Fibroblast of lung (primary cell): ENCODE data around the gene ONECUT1. TPM values are rescaled to one million over a fixed set of nuclear protein-coding genes. Genes with fewer than 3 reads are reported as not detected.

ENCODE experiments used
- DNase-seq, 2 donors: peaks; one replicate each; pipeline versions ENCODE4 v3.0.0 to v3.0.0-alpha.2; 2010; ENCODE audit warnings: low read depth in 2 of 2
- H2AFZ ChIP-seq: 2 replicates; pipeline ENCODE4 v1.5.1; 2012; ENCODE audit warnings: low read length, control low read depth, inconsistent platforms
- H3K27ac ChIP-seq: 2 replicates; pipeline ENCODE4 v1.5.1; 2011; ENCODE audit warnings: low read length, control low read depth; ENCODE audit not compliant: insufficient read depth
- H3K27me3 ChIP-seq: 2 replicates; pipeline ENCODE4 v1.5.1; 2011; ENCODE audit warnings: mild to moderate bottlenecking, low read length; ENCODE audit not compliant: control insufficient read depth, insufficient read depth
- H3K36me3 ChIP-seq: 2 replicates; pipeline ENCODE4 v1.5.1; 2011; ENCODE audit warnings: low read length; ENCODE audit not compliant: control insufficient read depth, insufficient read depth
- H3K4me1 ChIP-seq: 2 replicates; pipeline ENCODE4 v1.5.1; 2011; ENCODE audit warnings: low read length; ENCODE audit not compliant: control insufficient read depth, insufficient read depth; ENCODE audit errors: extremely low read depth
- H3K4me2 ChIP-seq: 2 replicates; pipeline ENCODE4 v1.5.1; 2011; ENCODE audit warnings: low read length, control low read depth; ENCODE audit not compliant: insufficient read depth; ENCODE audit errors: extremely low read depth
- H3K4me3 ChIP-seq, 4 experiments: fragments of 200-600 bp in 1 of 4; sonication (generic) in 1 of 4; replicated peaks in 1 of 4; 2 replicates each; pipeline ENCODE4 v1.5.1; 2011 to 2016; ENCODE audit warnings: low read length in 4 of 4, low read depth in 3 of 4, mild to moderate bottlenecking in 3 of 4, control low read depth in 2 of 4, inconsistent platforms in 1 of 4, mixed read lengths in 1 of 4; ENCODE audit not compliant: insufficient read depth in 1 of 4; ENCODE audit errors: control extremely low read depth in 1 of 4
- H3K79me2 ChIP-seq: 2 replicates; pipeline ENCODE4 v1.5.1; 2012; ENCODE audit warnings: mild to moderate bottlenecking, low read length, inconsistent platforms; ENCODE audit not compliant: control insufficient read depth, insufficient read depth
- H3K9ac ChIP-seq: 2 replicates; pipeline ENCODE4 v1.5.1; 2011; ENCODE audit warnings: mild to moderate bottlenecking, low read length, control low read depth; ENCODE audit not compliant: insufficient read depth
- H3K9me3 ChIP-seq: 2 replicates; pipeline ENCODE4 v1.5.1; 2012; ENCODE audit warnings: low read depth, low read length; ENCODE audit not compliant: control insufficient read depth, insufficient read depth
- H4K20me1 ChIP-seq: 2 replicates; pipeline ENCODE4 v1.5.1; 2011; ENCODE audit warnings: low read length; ENCODE audit not compliant: control insufficient read depth, insufficient read depth; ENCODE audit errors: extremely low read depth
- EZH2 ChIP-seq: IDR thresholded peaks from 2 replicates; pipeline ENCODE4 v1.5.1; 2012; ENCODE audit warnings: low read length, control low read depth, mild to moderate bottlenecking; ENCODE audit errors: missing control alignments
- polyA plus RNA-seq, 2 donors: library from polyadenylated mRNA; depleted of rRNA in 1 of 2; stranded (reverse) in 1 of 2; unstranded in 1 of 2; fragments of >200 nt; gene quantifications; 2 replicates each; pipeline ENCODE4 v1.2.1, GENCODE V29; 2011 to 2012; ENCODE audit warnings: missing spikeins in 1 of 2
- total RNA-seq: library from RNA; depleted of rRNA; stranded (reverse); fragments of >200 nt; gene quantifications from 2 replicates; pipeline ENCODE4 v1.2.1, GENCODE V29; 2014
- TF ChIP-seq, protein P1 (sequence below), 2 donors: IDR thresholded peaks in 1 of 2; conservative IDR thresholded peaks in 1 of 2; 1 replicate in 1 of 2; 2 replicates in 1 of 2; pipeline ENCODE4 v1.5.1; 2011 to 2012; ENCODE audit warnings: low read length in 2 of 2, control low read depth in 1 of 2, inconsistent platforms in 1 of 2, low read depth in 1 of 2, mild to moderate bottlenecking in 1 of 2

The ONECUT1 gene
- total and polyA plus RNA-seq, 2 donors (not counting 1 experiment from before 2014, with no cell fraction given): not detected

DNA sequence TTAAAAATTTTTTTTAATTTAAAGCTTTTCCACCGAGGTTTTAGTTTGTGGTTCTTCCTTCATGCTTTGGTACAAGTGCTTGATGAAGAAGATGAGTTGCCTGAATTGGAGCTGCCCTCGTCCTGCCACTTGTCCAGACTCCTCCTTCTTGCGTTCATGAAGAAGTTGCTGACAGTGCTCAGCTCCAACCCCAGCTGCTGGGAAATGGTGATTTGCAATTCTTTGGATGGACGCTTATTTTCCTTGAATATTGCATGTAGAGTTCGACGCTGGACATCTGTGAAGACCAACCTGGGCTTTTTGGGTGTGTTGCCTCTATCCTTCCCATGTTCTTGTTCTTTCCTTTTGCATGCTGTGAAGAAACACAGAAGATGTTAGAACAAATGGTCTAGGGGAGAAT, 32.6 kb downstream of the ONECUT1 start:
- H4K20me1 ChIP-seq: no peaks in the 10 kb centered on the region
- no peak for DNase-seq
- H3K79me2 ChIP-seq: no peaks in the 10 kb centered on the region
- H3K9me3 ChIP-seq: no peaks in the 10 kb centered on the region
- H2AFZ ChIP-seq: no peak overlapping the region
- H3K27me3 ChIP-seq: no peaks in the 10 kb centered on the region
- H3K36me3 ChIP-seq: no peaks in the 10 kb centered on the region
- no peak overlapping the region for H3K4me3 ChIP-seq
- no peak overlapping the region for H3K9ac ChIP-seq
- H3K4me1 ChIP-seq: no peaks in the 10 kb centered on the region
- H3K4me2 ChIP-seq: no peak overlapping the region
- H3K27ac ChIP-seq: no peak overlapping the region
- TF ChIP-seq, protein P1, sequence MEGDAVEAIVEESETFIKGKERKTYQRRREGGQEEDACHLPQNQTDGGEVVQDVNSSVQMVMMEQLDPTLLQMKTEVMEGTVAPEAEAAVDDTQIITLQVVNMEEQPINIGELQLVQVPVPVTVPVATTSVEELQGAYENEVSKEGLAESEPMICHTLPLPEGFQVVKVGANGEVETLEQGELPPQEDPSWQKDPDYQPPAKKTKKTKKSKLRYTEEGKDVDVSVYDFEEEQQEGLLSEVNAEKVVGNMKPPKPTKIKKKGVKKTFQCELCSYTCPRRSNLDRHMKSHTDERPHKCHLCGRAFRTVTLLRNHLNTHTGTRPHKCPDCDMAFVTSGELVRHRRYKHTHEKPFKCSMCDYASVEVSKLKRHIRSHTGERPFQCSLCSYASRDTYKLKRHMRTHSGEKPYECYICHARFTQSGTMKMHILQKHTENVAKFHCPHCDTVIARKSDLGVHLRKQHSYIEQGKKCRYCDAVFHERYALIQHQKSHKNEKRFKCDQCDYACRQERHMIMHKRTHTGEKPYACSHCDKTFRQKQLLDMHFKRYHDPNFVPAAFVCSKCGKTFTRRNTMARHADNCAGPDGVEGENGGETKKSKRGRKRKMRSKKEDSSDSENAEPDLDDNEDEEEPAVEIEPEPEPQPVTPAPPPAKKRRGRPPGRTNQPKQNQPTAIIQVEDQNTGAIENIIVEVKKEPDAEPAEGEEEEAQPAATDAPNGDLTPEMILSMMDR (conservative IDR thresholded peaks at IDR 0.05 in 1 of 2, IDR thresholded peaks at IDR 0.05 in 1 of 2; ENCODE audit: low read depth in 1 of 2, low read length in 2 of 2): no peak
- no peak for TF ChIP-seq EZH2

DNA sequence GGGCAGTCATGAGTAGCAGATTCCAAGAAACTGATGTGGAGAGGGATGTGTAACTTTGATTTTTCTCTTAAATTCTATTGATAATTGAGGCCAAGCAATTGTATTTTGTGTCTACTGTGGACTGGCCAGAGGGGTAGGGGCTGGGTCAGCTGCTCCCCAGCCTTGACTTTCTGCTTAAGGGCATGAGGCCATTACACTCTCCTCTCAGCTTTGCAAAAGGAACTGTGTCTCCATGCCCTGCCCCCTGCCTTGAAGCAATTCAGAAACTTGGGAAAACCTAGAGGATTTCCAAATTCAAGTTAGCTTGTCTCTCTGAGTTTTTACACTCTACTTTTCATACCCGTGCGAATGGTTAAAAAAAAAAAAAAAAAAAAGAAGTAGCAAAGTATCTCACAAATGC, 38.6 kb downstream of the ONECUT1 start:
- no peak for DNase-seq

DNA sequence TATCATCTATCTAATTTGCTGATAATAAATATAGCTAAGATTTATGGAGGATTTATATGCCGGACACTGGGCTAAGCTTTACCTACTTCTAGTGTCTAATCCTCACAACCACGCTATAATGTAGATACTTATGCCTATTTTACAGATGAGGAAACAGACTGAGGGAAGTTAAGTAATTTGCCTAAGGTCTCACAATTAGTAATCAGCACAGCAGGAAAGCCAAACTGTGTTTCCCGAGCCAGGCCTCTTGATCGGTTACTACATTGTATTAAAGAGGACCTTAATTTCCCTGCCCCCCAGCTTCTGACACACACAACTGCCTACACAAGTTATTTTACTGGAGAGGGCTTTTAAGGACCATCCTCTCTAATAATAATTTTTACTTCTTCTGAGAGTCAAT, 40.9 kb downstream of the ONECUT1 start:
- no peak overlapping the region for H3K4me2 ChIP-seq
- H3K4me1 ChIP-seq: no peaks in the 10 kb centered on the region
- H3K9ac ChIP-seq: no peak overlapping the region
- H3K27ac ChIP-seq: no peak overlapping the region
- no peak overlapping the region for H2AFZ ChIP-seq
- H3K27me3 ChIP-seq: peaks cover 2% of the 10 kb centered on the region
- TF ChIP-seq, protein P1 (conservative IDR thresholded peaks at IDR 0.05 in 1 of 2, IDR thresholded peaks at IDR 0.05 in 1 of 2; ENCODE audit: low read depth in 1 of 2, low read length in 2 of 2): no peak
- no peak for TF ChIP-seq EZH2
- no peaks in the 10 kb centered on the region for H3K36me3 ChIP-seq
- H4K20me1 ChIP-seq: no peaks in the 10 kb centered on the region
- H3K79me2 ChIP-seq: no peaks in the 10 kb centered on the region
- H3K4me3 ChIP-seq: no peak overlapping the region
- H3K9me3 ChIP-seq: no peaks in the 10 kb centered on the region
- DNase-seq: no peak

More for the DNA sequence above, 38.6 kb downstream of the ONECUT1 start:
- H3K36me3 ChIP-seq: no peaks in the 10 kb centered on the region
- no peak overlapping the region for H3K27ac ChIP-seq
- H3K79me2 ChIP-seq: no peaks in the 10 kb centered on the region
- TF ChIP-seq, protein P1 (conservative IDR thresholded peaks at IDR 0.05 in 1 of 2, IDR thresholded peaks at IDR 0.05 in 1 of 2; ENCODE audit: low read depth in 1 of 2, low read length in 2 of 2): no peak
- no peak for TF ChIP-seq EZH2
- peaks cover 2% of the 10 kb centered on the region for H3K27me3 ChIP-seq
- H3K4me1 ChIP-seq: no peaks in the 10 kb centered on the region
- H3K9me3 ChIP-seq: no peaks in the 10 kb centered on the region
- H3K4me2 ChIP-seq: no peak overlapping the region
- H4K20me1 ChIP-seq: no peaks in the 10 kb centered on the region
- H3K4me3 ChIP-seq: no peak overlapping the region
- H3K9ac ChIP-seq: no peak overlapping the region
- no peak overlapping the region for H2AFZ ChIP-seq
